ENCODE measurements around the gene GPRIN1.
"Not testable (repeated sequence)": the region's sequence is repeated elsewhere in the genome, so short reads cannot be mapped to it uniquely, and the experiment has no call there.

GPRIN1 gene

DNA sequence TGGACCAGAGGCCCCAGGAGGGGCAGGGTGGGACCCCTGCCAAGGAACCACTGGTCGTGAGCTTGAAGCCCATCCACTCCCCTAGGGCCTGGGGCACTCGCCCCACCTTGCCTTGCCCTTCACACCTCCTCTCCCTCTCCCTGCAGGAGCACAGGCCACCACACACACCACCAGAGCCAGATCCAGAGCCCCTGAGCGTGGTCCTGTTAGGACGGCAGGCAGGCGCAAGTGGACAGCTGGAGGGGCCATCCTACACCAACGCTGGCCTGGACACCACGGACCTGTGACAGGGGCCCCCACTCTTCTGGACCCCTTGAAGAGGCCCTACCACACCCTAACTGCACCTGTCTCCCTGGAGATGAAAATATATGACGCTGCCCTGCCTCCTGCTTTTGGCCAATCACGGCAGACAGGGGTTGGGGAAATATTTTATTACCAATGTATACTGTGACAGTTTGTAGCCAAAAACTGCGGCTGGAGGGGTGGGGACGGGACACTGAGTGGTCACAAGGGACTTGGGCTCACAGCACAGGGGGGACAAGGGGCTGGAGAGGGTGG lies 14.5 kb downstream of the GPRIN1 start:
- no peak for DNase-seq

DNA sequence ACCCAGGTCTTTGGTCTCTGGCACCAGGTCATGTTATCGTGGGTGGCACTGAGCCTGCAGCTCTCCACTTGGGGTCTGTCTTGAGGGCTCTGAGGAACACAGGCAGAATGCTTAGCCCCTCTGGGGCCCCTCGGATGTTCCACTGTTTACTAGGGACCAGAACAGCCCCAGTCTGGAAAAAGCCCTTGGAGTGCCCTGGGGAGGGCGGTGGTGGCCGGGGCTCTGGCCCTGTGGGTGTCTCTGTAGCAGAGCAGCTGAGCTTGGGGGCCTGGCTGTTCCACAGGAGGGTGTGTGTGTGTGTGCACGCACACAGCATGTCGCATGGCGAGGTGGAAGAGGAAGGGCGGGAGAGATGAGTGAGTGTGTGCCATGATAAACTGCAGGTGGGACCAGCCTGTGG lies 15.4 kb downstream of the GPRIN1 start:
- DNase-seq, result no peak

DNA sequence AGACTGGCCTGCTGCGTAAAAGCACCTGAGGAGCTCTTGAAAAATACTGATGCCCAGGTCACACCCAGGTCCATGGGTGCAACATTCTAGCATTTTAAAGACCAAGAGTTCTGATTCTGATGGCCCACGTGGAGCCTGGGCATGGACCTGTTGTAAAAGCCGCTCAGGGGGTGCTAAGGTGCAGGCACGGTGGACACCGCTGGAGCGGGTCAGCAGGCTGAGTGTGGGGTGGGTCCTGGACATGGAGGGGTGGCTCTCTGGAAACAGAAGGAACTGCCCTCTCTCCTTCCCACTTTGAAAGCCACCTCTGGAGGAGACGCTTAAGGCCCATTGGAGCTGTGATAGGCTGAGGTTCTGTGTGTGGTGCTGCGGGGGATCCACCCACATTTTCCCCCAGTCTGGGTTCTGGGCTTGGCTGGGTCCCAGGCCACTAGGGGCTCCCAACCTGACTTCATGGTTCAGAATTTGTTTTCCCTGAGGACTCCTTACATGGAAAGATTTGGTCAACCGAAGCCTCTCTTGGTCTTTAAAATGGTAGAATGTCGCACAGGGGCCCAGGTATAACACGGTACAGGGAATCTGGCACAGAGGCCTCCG lies 16.6 kb downstream of the GPRIN1 start:
- no peak for DNase-seq

GRCh38 chr5:176592573-176592972 lies 17.4 kb downstream of the GPRIN1 start:
- DNase-seq, result no peak

GRCh38 chr5:176591667-176592066 lies 18.3 kb downstream of the GPRIN1 start:
- not testable (repeated sequence) for DNase-seq

- DNase-seq, result no peak
These were observed 19.8 kb downstream of the GPRIN1 start for GRCh38 chr5:176590035-176590717.

GRCh38 chr5:176589039-176589769 lies 20.8 kb downstream of the GPRIN1 start:
- DNase-seq, result no peak

DNA sequence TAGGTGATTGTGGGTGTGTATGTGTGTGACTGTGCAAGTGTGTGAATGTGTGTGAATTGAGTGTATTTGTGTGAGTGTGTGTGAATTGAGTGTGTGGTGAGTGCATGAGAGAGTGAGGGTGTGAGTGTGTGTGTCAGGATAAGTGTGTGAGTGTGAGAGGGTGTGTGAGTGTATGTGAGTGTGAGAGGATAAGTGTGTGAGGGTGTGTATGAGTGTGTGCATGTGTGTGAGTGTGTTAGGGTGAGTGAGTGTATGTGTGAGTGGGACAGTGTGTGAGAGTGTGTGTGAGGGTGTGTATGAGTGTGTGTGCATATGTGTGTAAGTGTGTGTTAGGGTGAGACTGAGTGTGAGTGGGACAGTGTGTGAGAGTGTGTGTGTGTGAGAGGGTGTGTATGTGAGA lies 21.7 kb downstream of the GPRIN1 start:
- no peak for DNase-seq

DNA sequence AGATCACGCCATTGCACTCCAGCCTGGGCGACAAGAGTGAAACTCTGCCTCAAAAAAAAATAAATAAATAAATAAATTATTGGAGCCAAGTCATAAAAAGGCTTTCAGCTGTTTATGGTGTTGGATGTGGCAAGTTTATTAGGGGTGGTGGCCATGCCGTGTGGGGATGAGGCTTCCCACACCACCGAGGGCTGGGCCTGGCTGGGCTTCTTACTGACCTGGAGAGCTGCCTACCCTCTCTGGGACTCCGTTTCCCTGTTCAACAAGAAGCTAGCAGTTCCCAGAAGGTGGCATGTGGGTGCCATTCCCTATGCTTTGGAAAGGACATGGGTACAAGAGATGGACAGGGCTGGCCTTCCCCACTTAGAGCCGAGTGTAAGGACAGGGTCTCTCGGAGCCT lies 22.6 kb downstream of the GPRIN1 start:
- no peak for DNase-seq

DNA sequence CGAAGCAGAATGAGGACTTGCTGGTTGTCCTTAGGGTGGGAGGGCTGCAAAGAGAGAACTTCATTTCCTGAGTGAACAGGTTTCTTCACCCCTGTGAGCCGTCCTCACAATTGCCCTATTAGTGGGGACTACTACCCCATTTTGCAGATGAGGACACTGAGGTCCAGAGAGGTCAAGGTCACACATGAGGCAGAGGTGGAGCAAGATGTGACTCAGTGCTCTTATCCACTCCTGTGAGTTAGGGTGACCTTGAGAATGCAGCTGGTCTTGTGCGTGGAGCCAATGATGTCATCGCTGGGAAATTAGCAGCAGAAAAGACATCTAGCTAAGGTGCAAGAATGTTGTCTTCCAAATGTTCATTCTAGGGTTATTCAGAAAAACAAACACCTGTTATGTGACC lies 26.9 kb downstream of the GPRIN1 start:
- DNase-seq, result no peak

DNA sequence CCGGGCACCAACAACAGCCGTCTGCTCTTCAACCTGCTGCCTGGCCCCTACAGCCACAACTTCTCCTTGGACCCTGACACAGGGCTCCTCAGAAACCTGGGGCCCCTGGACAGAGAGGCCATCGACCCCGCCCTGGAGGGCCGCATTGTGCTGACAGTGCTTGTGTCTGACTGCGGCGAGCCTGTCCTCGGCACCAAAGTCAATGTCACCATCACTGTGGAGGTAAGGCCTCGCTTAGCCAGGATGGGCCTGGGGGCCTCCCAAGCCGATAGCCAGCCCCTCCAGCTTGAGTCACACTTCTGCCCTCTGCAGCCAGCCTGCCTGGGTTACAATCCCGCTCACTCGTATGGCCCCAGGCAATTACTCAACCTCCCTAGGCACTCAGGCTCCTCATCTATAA lies 28.6 kb downstream of the GPRIN1 start:
- DNase-seq, result no peak

DNA sequence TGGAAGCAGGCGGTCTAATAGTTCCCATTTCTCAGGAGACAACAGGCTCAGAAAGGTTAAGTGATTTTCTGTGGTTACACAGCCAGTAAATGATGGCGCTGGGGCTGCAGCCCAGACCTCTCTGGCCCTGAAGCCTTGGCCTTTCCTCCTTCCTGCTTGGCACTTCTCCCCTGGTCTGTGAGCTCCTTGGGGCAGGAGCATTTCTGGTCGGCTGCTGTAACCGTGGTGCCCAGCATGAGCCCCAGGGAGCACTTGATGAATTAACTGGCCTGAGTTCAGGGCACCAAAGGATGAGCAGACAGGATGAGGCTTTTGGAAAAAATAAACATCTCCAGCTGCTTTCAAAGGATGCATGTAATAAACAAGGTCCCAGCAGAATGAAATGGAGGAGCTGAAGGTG lies 30.6 kb downstream of the GPRIN1 start:
- no peak for DNase-seq

DNA sequence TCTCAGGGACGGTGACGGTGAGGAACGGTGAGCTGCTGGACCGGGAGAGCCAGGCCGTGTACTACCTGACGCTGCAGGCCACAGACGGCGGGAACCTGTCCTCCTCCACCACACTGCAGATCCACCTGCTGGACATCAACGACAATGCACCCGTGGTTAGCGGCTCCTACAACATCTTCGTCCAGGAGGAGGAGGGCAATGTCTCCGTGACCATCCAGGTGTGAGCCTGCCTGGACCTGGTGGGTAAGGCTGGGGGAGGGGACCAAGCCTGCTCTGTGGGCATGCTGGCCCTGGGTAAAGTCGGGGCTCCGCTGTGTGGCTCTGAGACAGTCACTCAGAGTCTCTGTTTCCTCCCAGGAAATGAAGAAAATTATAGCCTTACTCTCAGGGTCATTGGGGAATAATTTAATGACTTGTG lies 31.6 kb downstream of the GPRIN1 start:
- DNase-seq, result peak; percentile 15 to 27

DNA sequence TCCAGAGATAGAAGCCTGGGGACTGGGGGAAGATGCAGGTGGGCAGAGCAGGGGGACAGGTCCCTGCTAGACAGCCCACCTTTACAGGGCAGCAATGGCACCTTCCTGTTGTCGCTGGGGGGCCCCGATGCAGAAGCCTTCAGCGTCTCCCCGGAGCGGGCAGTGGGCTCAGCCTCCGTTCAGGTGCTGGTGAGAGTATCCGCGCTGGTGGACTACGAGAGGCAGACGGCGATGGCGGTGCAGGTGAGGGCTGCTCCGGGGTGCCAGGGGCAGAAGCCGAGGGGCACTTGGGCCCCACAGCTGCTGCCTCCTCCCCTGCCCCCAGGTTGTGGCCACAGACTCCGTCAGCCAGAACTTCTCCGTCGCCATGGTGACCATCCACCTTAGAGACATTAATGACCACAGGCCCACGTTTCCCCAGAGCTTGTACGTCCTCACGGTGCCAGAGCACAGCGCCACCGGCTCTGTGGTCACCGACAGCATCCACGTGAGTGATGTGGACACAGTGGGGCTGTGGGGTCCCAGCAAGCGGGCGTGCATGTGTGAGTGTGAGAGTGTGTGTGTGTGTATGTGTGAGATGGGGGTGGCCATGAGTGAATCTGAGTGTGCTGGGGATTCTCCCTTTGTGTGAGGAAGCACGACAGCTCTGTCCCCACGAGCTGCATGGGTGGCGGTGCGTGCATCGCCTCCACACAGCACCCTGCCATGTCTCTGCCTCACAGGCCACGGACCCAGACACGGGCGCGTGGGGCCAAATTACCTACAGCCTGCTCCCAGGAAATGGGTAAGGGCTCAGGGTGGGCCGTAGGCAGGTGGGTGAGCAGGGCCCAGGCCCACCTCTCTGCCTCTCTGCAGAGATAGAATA lies 32.4 kb downstream of the GPRIN1 start:
- DNase-seq, result no peak

DNA sequence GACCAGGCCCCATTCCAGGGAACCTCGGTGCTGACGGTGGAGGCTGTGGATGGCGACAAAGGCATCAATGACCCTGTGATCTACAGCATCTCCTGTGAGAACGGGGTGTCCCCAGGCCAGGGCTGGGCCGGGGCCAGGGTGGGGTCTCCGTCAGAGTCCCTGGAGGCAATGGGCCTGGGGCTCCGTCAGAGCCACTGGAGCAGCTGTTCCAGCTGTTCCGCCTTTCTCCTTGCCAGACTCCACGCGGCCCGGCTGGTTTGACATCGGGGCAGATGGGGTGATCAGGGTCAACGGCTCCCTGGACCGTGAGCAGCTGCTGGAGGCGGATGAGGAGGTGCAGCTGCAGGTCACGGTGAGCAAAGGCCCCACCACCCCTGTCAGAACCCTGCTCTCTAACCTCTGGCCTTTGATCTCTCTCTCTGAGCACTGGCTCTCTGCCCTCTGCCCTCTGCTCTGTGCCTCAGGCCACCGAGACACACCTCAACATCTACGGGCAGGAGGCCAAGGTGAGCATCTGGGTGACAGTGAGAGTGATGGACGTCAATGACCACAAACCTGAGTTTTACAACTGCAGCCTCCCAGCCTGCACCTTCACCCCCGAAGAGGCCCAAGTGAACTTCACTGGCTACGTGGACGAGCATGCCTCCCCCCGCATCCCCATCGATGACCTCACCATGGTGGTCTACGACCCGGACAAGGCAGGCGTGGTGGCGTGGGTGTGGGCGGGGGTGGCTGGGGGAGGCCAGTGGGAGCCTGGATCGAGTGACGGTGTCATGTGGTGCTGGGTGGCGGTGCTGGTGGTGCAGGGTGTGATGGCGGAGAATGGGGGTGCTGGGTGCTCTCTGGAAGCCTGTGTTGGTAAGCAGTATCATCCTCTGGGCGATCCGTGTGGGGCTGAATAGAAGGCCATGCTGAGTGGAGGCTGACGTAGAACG lies 34.2 kb downstream of the GPRIN1 start:
- no peak for DNase-seq

DNA sequence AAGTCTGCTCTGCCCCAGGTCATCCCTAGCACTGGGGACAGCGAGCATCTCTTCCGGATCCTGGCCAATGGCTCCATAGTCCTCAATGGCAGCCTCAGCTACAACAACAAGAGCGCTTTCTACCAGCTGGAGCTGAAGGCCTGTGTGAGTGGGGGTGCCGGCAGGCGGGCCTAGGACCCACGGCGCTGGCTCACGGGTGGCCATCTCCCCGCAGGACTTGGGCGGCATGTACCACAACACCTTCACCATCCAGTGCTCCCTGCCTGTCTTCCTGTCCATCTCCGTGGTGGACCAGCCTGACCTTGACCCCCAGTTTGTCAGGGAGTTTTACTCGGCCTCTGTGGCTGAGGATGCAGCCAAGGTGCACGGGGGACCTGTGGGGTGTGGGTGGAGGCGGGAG lies 34.9 kb downstream of the GPRIN1 start:
- no peak for DNase-seq

GRCh38 chr5:176574297-176574591 lies 35.7 kb downstream of the GPRIN1 start:
- DNase-seq, result no peak

DNA sequence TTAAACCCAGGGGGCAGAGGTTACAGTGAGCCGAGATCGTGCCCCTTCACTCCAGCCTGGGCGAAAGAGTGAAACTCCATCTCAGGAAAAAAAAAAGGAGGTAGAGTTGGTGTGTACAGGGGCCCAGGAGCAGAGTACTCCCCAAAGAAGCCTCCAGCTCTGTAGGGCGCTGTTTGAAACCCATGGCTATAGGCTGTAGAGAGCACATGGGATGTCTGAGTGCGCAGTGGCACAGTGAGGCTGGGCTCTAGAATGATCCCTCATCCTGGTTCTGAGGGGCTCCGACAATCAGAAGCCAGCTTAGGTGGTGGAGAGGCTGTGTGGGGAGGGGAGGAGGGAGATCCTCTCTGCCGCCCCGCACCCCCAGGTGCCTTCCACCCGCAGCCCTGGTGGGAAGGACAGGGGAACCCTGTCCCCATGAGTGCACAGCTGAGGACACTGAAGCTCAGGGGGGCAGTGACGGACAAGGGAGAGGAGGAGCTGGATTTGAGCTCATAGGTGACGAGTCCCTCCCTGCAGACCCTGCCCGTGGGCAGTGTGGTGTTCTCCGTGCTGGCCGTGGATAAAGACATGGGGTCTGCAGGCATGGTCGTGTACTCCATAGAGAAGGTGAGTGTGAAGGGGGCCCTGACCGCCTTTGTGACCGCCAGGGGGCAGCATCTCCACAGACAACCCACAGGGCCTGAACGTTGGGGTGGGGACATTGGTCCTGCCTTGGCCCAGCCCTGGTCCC lies 36.2 kb downstream of the GPRIN1 start:
- peak; percentile 61 to 80 for DNase-seq

- DNase-seq, result no peak
These were observed 39.9 kb downstream of the GPRIN1 start for GRCh38 chr5:176570044-176570443.

GRCh38 chr5:176568657-176569056 lies 41.3 kb downstream of the GPRIN1 start:
- DNase-seq, result no peak

- DNase-seq, result no peak
These were observed 44.1 kb downstream of the GPRIN1 start for GRCh38 chr5:176565760-176566288.

All from stimulated activated CD4-positive, alpha-beta T cell treated with anti-CD3 and anti-CD28 coated beads, Interleukin-4, amount 100 ng/mL, for 4 hours (primary cell).